Endothelial cell of umbilical vein (primary cell): Measurements from ENCODE around the gene ZFYVE28. TPM values are rescaled to one million over a fixed set of nuclear protein-coding genes. Genes with fewer than 3 reads are reported as not detected.

Experiments
- BruUV-seq: library from RNA; stranded (reverse); fragments of 400-500 nt; replicated peaks from 2 replicates; lab custom pipeline; 2021; lab: Mats Ljungman, UMichigan
- CTCF ChIA-PET: fragments of 300-600, 350-600 bp; sonication (Branson Sonifier 250); formaldehyde crosslinking; loops from one replicate; lab custom pipeline; 2021; ENCODE audit warnings: antibody characterized with exemption, inconsistent platforms; lab: Charles Lee
- POLR2A ChIA-PET: fragments of 300-600, 350-600 bp; sonication (Branson Sonifier 250); formaldehyde crosslinking; loops from one replicate; lab custom pipeline; 2021; ENCODE audit warnings: antibody characterized with exemption, inconsistent platforms; lab: Charles Lee
- DNase-seq: peaks from one replicate; pipeline ENCODE4 v3.0.0-alpha.2; 2011; ENCODE audit warnings: low read depth, low spot score
- FAIRE-seq: peaks from 2 replicates; lab custom pipeline; 2011; peaks lifted over from hg19 to GRCh38; lab: Jason Lieb, UNC
- H2AFZ ChIP-seq: 2 replicates; pipeline ENCODE4 v1.6.0; 2012; ENCODE audit warnings: low read depth, low read length, control low read depth, inconsistent platforms
- H3K27ac ChIP-seq: 2 replicates; pipeline ENCODE4 v1.5.1; 2011; ENCODE audit warnings: low read depth, mild to moderate bottlenecking, control low read depth, low read length, moderate library complexity; ENCODE audit not compliant: insufficient read depth
- H3K27me3 ChIP-seq, 2 experiments: 2 replicates each; pipeline versions ENCODE4 v1.6.0 to v1.6.1; 2011; ENCODE audit warnings: low read length in 2 of 2, mixed read lengths in 1 of 2; ENCODE audit not compliant: control insufficient read depth in 2 of 2, insufficient read depth in 2 of 2
- H3K36me3 ChIP-seq, 2 experiments: 2 replicates in 1 of 2; 3 replicates in 1 of 2; pipeline ENCODE4 v1.5.1; 2011; ENCODE audit warnings: low read length in 2 of 2, mild to moderate bottlenecking in 1 of 2, moderate library complexity in 1 of 2; ENCODE audit not compliant: control insufficient read depth in 2 of 2, insufficient read depth in 2 of 2; ENCODE audit errors: extremely low read depth in 1 of 2
- H3K4me1 ChIP-seq: 3 replicates; pipeline ENCODE4 v1.5.1; 2011; ENCODE audit warnings: mild to moderate bottlenecking, low read length; ENCODE audit not compliant: control insufficient read depth, insufficient read depth; ENCODE audit errors: extremely low read depth
- H3K4me2 ChIP-seq: 2 replicates; pipeline ENCODE4 v1.6.1; 2011; ENCODE audit warnings: low read length, control low read depth, mixed read lengths; ENCODE audit not compliant: insufficient read depth
- H3K4me3 ChIP-seq, 3 experiments: fragments of 200-600 bp in 1 of 3; sonication (generic), shearing (Covaris generic) in 1 of 3; replicated peaks in 1 of 3; 2 replicates each; pipeline ENCODE4 v1.5.1; 2011 to 2016; ENCODE audit warnings: control low read depth in 3 of 3, low read length in 3 of 3, mild to moderate bottlenecking in 2 of 3, inconsistent platforms in 1 of 3, low read depth in 1 of 3, moderate library complexity in 1 of 3; ENCODE audit not compliant: insufficient read depth in 1 of 3
- H3K79me2 ChIP-seq: 2 replicates; pipeline ENCODE4 v1.6.0; 2012; ENCODE audit warnings: low read length, inconsistent platforms; ENCODE audit not compliant: control insufficient read depth, insufficient read depth
- H3K9ac ChIP-seq: replicated peaks from 2 replicates; pipeline ENCODE3; 2011; ENCODE audit warnings: low read length, control low read depth; ENCODE audit not compliant: insufficient read depth; ENCODE audit errors: extremely low read depth
- H3K9me1 ChIP-seq: replicated peaks from 3 replicates; pipeline ENCODE4 v1.6.0; 2011; ENCODE audit warnings: mild to moderate bottlenecking, low read length; ENCODE audit not compliant: control insufficient read depth, insufficient read depth; ENCODE audit errors: extremely low read depth
- H3K9me3 ChIP-seq: replicated peaks from 2 replicates; pipeline ENCODE4 v1.5.1; 2012; ENCODE audit warnings: low read length, inconsistent platforms; ENCODE audit not compliant: control insufficient read depth, insufficient read depth
- H4K20me1 ChIP-seq: replicated peaks from 2 replicates; pipeline ENCODE3; 2011; ENCODE audit warnings: mild to moderate bottlenecking, low read length; ENCODE audit not compliant: control insufficient read depth, insufficient read depth; ENCODE audit errors: extremely low read depth
- EZH2 ChIP-seq: IDR thresholded peaks from 2 replicates; pipeline ENCODE4 v1.6.1; 2012; ENCODE audit warnings: borderline replicate concordance, low read depth, mild to moderate bottlenecking, moderate library complexity, low read length, inconsistent platforms; ENCODE audit not compliant: severe bottlenecking
- FOS ChIP-seq: IDR thresholded peaks from 2 replicates; pipeline ENCODE4 v1.6.1; 2011; ENCODE audit warnings: mild to moderate bottlenecking, low read length, moderate library complexity, borderline replicate concordance; ENCODE audit not compliant: insufficient read depth
- GATA2 ChIP-seq: IDR thresholded peaks from 2 replicates; pipeline ENCODE4 v1.7.0; 2011; ENCODE audit warnings: low read depth, mild to moderate bottlenecking, moderate library complexity, mixed read lengths, low read length; ENCODE audit not compliant: insufficient read length, insufficient read depth
- JUN ChIP-seq: IDR thresholded peaks from 2 replicates; pipeline ENCODE4 v1.6.1; 2011; ENCODE audit warnings: borderline replicate concordance, low read depth; ENCODE audit not compliant: insufficient read length, insufficient read depth
- MYC ChIP-seq: IDR thresholded peaks from one replicate; pipeline ENCODE4 v1.6.1; 2011; ENCODE audit warnings: mild to moderate bottlenecking, low read depth, low read length
- POLR2A ChIP-seq: IDR thresholded peaks from 2 replicates; pipeline ENCODE4 v1.6.1; 2012; ENCODE audit warnings: low read depth, mild to moderate bottlenecking, control low read depth, low read length
- POLR2AphosphoS5 ChIP-seq: IDR thresholded peaks from 2 replicates; pipeline ENCODE4 v1.6.1; 2012; ENCODE audit warnings: low read depth, mild to moderate bottlenecking, control low read depth, low read length, moderate library complexity; ENCODE audit not compliant: insufficient read depth
- dilution Hi-C: fragments of 300-500 bp; cut with MboI; formaldehyde crosslinking; loops from one replicate; pipeline ENCODE4 v1.15.0; 2019; ENCODE audit warnings: low sequenced_read_pairs; ENCODE audit not compliant: extremely low pct_ligation_motif_present
- intact Hi-C: fragments of 100-400 bp; cut with micrococcal nuclease; formaldehyde crosslinking; loops from one replicate; pipeline ENCODE4 v1.10.0; 2022
- polyA plus RNA-seq, 4 experiments: library from polyadenylated mRNA; depleted of rRNA in 3 of 4; stranded (reverse) in 3 of 4; unstranded in 1 of 4; fragments of >200 nt; gene quantifications; 2 replicates each; pipeline versions ENCODE4 v1.2.1 to v1.2.3, GENCODE V29; 2011 to 2012; ENCODE audit warnings: missing spikeins in 1 of 4
- total RNA-seq: library from RNA; stranded (reverse); gene quantifications from 2 replicates; pipeline ENCODE4 v1.2.3, GENCODE V29; 2021
- TF ChIP-seq, protein P1 (sequence below), 2 donors: IDR thresholded peaks; 1 replicate in 1 of 2; 2 replicates in 1 of 2; pipeline ENCODE4 v1.5.1; 2011; ENCODE audit warnings: low read length in 2 of 2, mild to moderate bottlenecking in 2 of 2, moderate library complexity in 2 of 2, control low read depth in 1 of 2, inconsistent platforms in 1 of 2, low read depth in 1 of 2; ENCODE audit not compliant: insufficient read depth in 1 of 2; ENCODE audit errors: extremely low read depth in 1 of 2
- TF ChIP-seq, protein P2 (sequence below): IDR thresholded peaks from 2 replicates; pipeline ENCODE4 v1.6.1; 2011; ENCODE audit not compliant: insufficient read depth, insufficient read length

The ZFYVE28 gene
- total and polyA plus RNA-seq, 2 donors (not counting 3 experiments of a cell fraction or from before 2014, with no cell fraction given), result 5.8 to 7.1 TPM

DNA sequence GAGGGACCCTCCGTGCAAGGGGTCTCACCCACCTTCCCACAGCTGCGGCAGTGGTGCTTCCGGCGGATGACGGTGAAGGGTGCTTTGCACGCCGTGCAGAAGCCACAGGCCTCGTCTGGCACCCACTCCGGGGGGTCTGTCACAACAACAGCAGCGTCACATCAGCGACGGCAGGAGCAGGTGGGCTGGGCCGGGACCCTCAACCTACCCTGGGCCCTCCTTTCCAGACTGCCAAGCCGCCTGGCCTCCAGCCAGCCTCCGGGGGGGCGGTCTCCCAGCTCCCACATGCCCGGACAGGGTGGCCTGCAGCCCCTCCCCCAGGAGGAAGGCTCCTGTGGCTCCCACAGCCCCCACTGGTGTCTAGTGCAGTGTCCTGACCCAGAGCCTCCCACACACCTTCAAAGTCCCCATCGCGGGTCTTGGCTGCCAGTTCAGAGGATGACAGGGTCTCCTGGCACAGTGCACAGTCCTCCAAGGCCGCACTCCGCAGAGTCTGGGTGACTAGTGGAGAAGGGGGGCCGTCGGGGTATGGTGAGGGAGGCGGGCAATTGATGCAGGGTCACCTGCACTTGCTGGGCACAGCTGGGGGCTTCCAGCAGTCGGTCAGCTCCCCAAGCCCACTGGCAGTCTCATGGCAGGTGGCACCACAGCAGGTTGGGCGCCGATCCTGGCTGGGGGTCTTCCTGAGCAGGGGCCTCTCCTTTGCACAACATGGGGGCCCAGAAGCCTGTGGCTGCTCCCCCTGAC lies 147.0 kb downstream of the ZFYVE28 start:
- dilution Hi-C loops, result no loop called here
- no peak overlapping the region for H3K27ac ChIP-seq
- no peaks in the 10 kb centered on the region for H3K4me1 ChIP-seq
- H3K4me3 ChIP-seq, result no peak overlapping the region
- no peak overlapping the region for H3K9ac ChIP-seq
- no peaks in the 10 kb centered on the region for H4K20me1 ChIP-seq
- H3K36me3 ChIP-seq, result no peaks in the 10 kb centered on the region
- no peak for DNase-seq
- FAIRE-seq, result no peak
- no peaks in the 10 kb centered on the region for H3K9me3 ChIP-seq
- H3K79me2 ChIP-seq, result no peaks in the 10 kb centered on the region
- H3K9me1 ChIP-seq, result no peaks in the 10 kb centered on the region
- H2AFZ ChIP-seq, result no peak overlapping the region
- ChIA-PET CTCF (interaction anchor here (0.8 kb wide), 1 partner anchor 9 kb away, joined by 3 read pairs; no protein-coding TSS in a partner anchor), POLR2A (no interaction called here)
- intact Hi-C loops, result no loop called here
- no peaks in the 10 kb centered on the region for H3K27me3 ChIP-seq
- no peak overlapping the region for H3K4me2 ChIP-seq
- TF ChIP-seq GATA2, result no peak
- TF ChIP-seq POLR2A, result no peak
- TF ChIP-seq MYC, result no peak
- TF ChIP-seq, protein P1, sequence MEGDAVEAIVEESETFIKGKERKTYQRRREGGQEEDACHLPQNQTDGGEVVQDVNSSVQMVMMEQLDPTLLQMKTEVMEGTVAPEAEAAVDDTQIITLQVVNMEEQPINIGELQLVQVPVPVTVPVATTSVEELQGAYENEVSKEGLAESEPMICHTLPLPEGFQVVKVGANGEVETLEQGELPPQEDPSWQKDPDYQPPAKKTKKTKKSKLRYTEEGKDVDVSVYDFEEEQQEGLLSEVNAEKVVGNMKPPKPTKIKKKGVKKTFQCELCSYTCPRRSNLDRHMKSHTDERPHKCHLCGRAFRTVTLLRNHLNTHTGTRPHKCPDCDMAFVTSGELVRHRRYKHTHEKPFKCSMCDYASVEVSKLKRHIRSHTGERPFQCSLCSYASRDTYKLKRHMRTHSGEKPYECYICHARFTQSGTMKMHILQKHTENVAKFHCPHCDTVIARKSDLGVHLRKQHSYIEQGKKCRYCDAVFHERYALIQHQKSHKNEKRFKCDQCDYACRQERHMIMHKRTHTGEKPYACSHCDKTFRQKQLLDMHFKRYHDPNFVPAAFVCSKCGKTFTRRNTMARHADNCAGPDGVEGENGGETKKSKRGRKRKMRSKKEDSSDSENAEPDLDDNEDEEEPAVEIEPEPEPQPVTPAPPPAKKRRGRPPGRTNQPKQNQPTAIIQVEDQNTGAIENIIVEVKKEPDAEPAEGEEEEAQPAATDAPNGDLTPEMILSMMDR (IDR thresholded peaks at IDR 0.05; ENCODE audit: extremely low read depth in 1 of 2, insufficient read depth in 1 of 2, low read depth in 1 of 2, low read length in 2 of 2), result no peak
- no peak for TF ChIP-seq EZH2
- no peak for TF ChIP-seq POLR2AphosphoS5
- TF ChIP-seq FOS, result no peak
- TF ChIP-seq, protein P2, sequence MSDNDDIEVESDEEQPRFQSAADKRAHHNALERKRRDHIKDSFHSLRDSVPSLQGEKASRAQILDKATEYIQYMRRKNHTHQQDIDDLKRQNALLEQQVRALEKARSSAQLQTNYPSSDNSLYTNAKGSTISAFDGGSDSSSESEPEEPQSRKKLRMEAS, result no peak
- no peak for TF ChIP-seq JUN
- BruUV-seq, result no TSS peak
